ENCODE measurements around the gene DUSP22.

DUSP22 gene

GRCh38 chr6:336159-337114 is 44.1 kb downstream of the DUSP22 start:
- TF ChIP-seq CSRNP3 (CRISPR knock-in tag; IDR thresholded peaks at IDR 0.05) (no peak), ISL1 (CRISPR knock-in tag; IDR thresholded peaks at IDR 0.05) (no peak), OSR1 (CRISPR knock-in tag; IDR thresholded peaks at IDR 0.05) (no peak), ZNF565 (CRISPR knock-in tag; conservative IDR thresholded peaks at IDR 0.05; ENCODE audit: low read depth) (no peak), PATZ1 (CRISPR knock-in tag; IDR thresholded peaks at IDR 0.05; ENCODE audit: borderline replicate concordance) (no peak), SNAI2 (CRISPR knock-in tag; IDR thresholded peaks at IDR 0.05) (no peak), ESRRG (CRISPR knock-in tag; IDR thresholded peaks at IDR 0.05) (no peak), GLIS3 (CRISPR knock-in tag; IDR thresholded peaks at IDR 0.05) (no peak), POU6F1 (CRISPR knock-in tag; IDR thresholded peaks at IDR 0.05; ENCODE audit: borderline replicate concordance, low read depth) (no peak), ZFP3 (CRISPR knock-in tag; IDR thresholded peaks at IDR 0.05) (no peak), ZNF70 (CRISPR knock-in tag; IDR thresholded peaks at IDR 0.05) (no peak), ZNF8 (CRISPR knock-in tag; IDR thresholded peaks at IDR 0.05) (no peak), RARB (CRISPR knock-in tag; IDR thresholded peaks at IDR 0.05) (no peak), CREB5 (CRISPR knock-in tag; IDR thresholded peaks at IDR 0.05; ENCODE audit: low read depth) (no peak)
- no peak for ATAC-seq

GRCh38 chr6:337805-338368 is 45.6 kb downstream of the DUSP22 start:
- no peak for ATAC-seq
- no peak for TF ChIP-seq PPARA (CRISPR knock-in tag; IDR thresholded peaks at IDR 0.05; ENCODE audit: borderline replicate concordance)
- no peak for TF ChIP-seq GLIS3 (CRISPR knock-in tag; IDR thresholded peaks at IDR 0.05)
- no peak for TF ChIP-seq CREB5 (CRISPR knock-in tag; IDR thresholded peaks at IDR 0.05; ENCODE audit: low read depth)
- TF ChIP-seq ZFP3 (CRISPR knock-in tag; IDR thresholded peaks at IDR 0.05), result no peak
- no peak for TF ChIP-seq ZNF8 (CRISPR knock-in tag; IDR thresholded peaks at IDR 0.05)
- TF ChIP-seq TSHZ2 (CRISPR knock-in tag; IDR thresholded peaks at IDR 0.05), result no peak
- TF ChIP-seq POU6F1 (CRISPR knock-in tag; IDR thresholded peaks at IDR 0.05; ENCODE audit: borderline replicate concordance, low read depth), result no peak
- TF ChIP-seq ISL1 (CRISPR knock-in tag; IDR thresholded peaks at IDR 0.05), result no peak
- TF ChIP-seq OSR1 (CRISPR knock-in tag; IDR thresholded peaks at IDR 0.05), result no peak
- TF ChIP-seq PATZ1 (CRISPR knock-in tag; IDR thresholded peaks at IDR 0.05; ENCODE audit: borderline replicate concordance), result no peak
- TF ChIP-seq TCF4 (CRISPR knock-in tag; IDR thresholded peaks at IDR 0.05; ENCODE audit: borderline replicate concordance), result no peak
- TF ChIP-seq ZNF70 (CRISPR knock-in tag; IDR thresholded peaks at IDR 0.05), result no peak
- no peak for TF ChIP-seq SNAI2 (CRISPR knock-in tag; IDR thresholded peaks at IDR 0.05)
- TF ChIP-seq BACH2 (CRISPR knock-in tag; IDR thresholded peaks at IDR 0.05; ENCODE audit: borderline replicate concordance), result no peak
